K562 (cell line): ENCODE data around the gene GRIK2. TPM values are rescaled to one million over a fixed set of nuclear protein-coding genes. Genes with fewer than 3 reads are reported as not detected.

Experiments used
- ATAC-seq: fragments of 200-7000 bp; cut with Tn5 transposase; 3 replicates; pipeline ENCODE4 v1.9.1; 2020; ENCODE audit warnings: moderate library complexity
- BruUV-seq: library from RNA; stranded (reverse); fragments of 400-500 nt; replicated peaks from 2 replicates; lab custom pipeline; 2021; lab: Mats Ljungman, UMichigan
- CTCF ChIA-PET: fragments of 300-600 bp; formaldehyde crosslinking; extraction: SDS; loops from one replicate; lab custom pipeline; 2021; ENCODE audit warnings: low intra/inter-chr PET ratio; lab: Yijun Ruan, JAX
- POLR2A ChIA-PET: fragments of 300-600, 350-650 bp; sonication (Branson Sonifier 250); formaldehyde crosslinking; extraction: SDS; loops from one replicate; lab custom pipeline; 2021; ENCODE audit warnings: antibody characterized with exemption, inconsistent platforms; lab: Yijun Ruan, JAX
- DNase-seq, 4 experiments: peaks; one replicate each; pipeline versions ENCODE4 v3.0.0 to v3.0.0-alpha.2; 2011 to 2018; ENCODE audit warnings: low spot score in 3 of 4, mixed read lengths in 3 of 4; ENCODE audit errors: extremely low read depth in 1 of 4
- FAIRE-seq: peaks from 2 replicates; lab custom pipeline; 2011; peaks lifted over from hg19 to GRCh38; lab: Jason Lieb, UNC
- H2AFZ ChIP-seq: 2 replicates; pipeline ENCODE4 v1.6.0; 2011; ENCODE audit warnings: low read depth, low read length, control low read depth, inconsistent platforms
- H3K27ac ChIP-seq: fragments of 200-600 bp; 3 replicates; pipeline ENCODE4 v1.8.0; 2011; ENCODE audit warnings: low read depth, mild to moderate bottlenecking, control low read depth, inconsistent platforms, low read length, moderate library complexity, mixed read lengths; ENCODE audit errors: extremely low read depth
- H3K27me3 ChIP-seq, 2 experiments: fragments of 300-600 bp in 1 of 2; 2 replicates in 1 of 2; 3 replicates in 1 of 2; pipeline versions ENCODE4 v1.6.0 to v1.8.0; 2011; ENCODE audit warnings: inconsistent platforms in 2 of 2, low read length in 2 of 2, mild to moderate bottlenecking in 1 of 2, mixed read lengths in 1 of 2, moderate library complexity in 1 of 2; ENCODE audit not compliant: control insufficient read depth in 2 of 2, insufficient read depth in 2 of 2
- H3K36me3 ChIP-seq: fragments of 300-600 bp; 3 replicates; pipeline ENCODE4 v1.8.0; 2011; ENCODE audit warnings: mild to moderate bottlenecking, low read length, inconsistent platforms; ENCODE audit not compliant: control insufficient read depth, insufficient read depth
- H3K4me1 ChIP-seq, 2 experiments: fragments of 200-600 bp in 1 of 2; replicated peaks in 1 of 2; 2 replicates in 1 of 2; 3 replicates in 1 of 2; pipeline versions ENCODE4 v1.5.1 to v1.8.0; 2011; ENCODE audit warnings: inconsistent platforms in 2 of 2, low read length in 2 of 2, mild to moderate bottlenecking in 1 of 2, mixed read lengths in 1 of 2, moderate library complexity in 1 of 2; ENCODE audit not compliant: control insufficient read depth in 2 of 2, insufficient read depth in 2 of 2
- H3K4me2 ChIP-seq: 2 replicates; pipeline ENCODE4 v1.6.1; 2011; ENCODE audit warnings: low read length, control low read depth, inconsistent platforms, mixed read lengths; ENCODE audit not compliant: insufficient read depth
- H3K4me3 ChIP-seq: fragments of 200-600 bp; sonication (generic), shearing (Covaris generic); 2 replicates; pipeline ENCODE4 v1.5.1; 2016; ENCODE audit warnings: control low read depth, inconsistent platforms
- H3K79me2 ChIP-seq: fragments of 200-600 bp; 3 replicates; pipeline ENCODE4 v1.8.0; 2011; ENCODE audit warnings: low read length, inconsistent platforms; ENCODE audit not compliant: control insufficient read depth, insufficient read depth
- H3K9ac ChIP-seq, 2 experiments: 2 replicates each; pipeline versions ENCODE4 v1.6.0 to v1.6.1; 2011; ENCODE audit warnings: low read depth in 2 of 2, low read length in 2 of 2, control low read depth in 1 of 2, inconsistent platforms in 1 of 2, mild to moderate bottlenecking in 1 of 2, mixed read lengths in 1 of 2; ENCODE audit not compliant: insufficient read depth in 1 of 2
- H3K9me1 ChIP-seq: one replicate; pipeline ENCODE4 v1.6.0; 2011; ENCODE audit warnings: inconsistent platforms, mild to moderate bottlenecking, low read length, moderate library complexity; ENCODE audit not compliant: control insufficient read depth, insufficient read depth
- H3K9me3 ChIP-seq: replicated peaks from 2 replicates; pipeline ENCODE4 v1.5.1; 2011; ENCODE audit warnings: low read depth, low read length, inconsistent platforms; ENCODE audit not compliant: control insufficient read depth, insufficient read depth
- H4K20me1 ChIP-seq: replicated peaks from 2 replicates; pipeline ENCODE4 v1.6.1; 2011; ENCODE audit warnings: low read length, inconsistent platforms, mixed read lengths; ENCODE audit not compliant: control insufficient read depth, insufficient read depth
- ARID2 ChIP-seq: fragments of 450-650 bp; IDR thresholded peaks from 2 replicates; pipeline ENCODE4 v1.6.1; 2017; ENCODE audit warnings: antibody characterized with exemption, mild to moderate bottlenecking
- BRF1 ChIP-seq: IDR thresholded peaks from 3 replicates; pipeline ENCODE4 v1.6.1; 2011; ENCODE audit warnings: borderline replicate concordance, mild to moderate bottlenecking; ENCODE audit not compliant: insufficient read length; ENCODE audit errors: extremely low read depth
- DMBX1 ChIP-seq: fragments of 250-450 bp; sonication (Bioruptor Pico); IDR thresholded peaks from 2 replicates; pipeline ENCODE4 v1.8.0; 2022; ENCODE audit warnings: inconsistent platforms, mild to moderate bottlenecking, moderate library complexity, borderline replicate concordance
- EP400 ChIP-seq: fragments of 450-650 bp; IDR thresholded peaks from 2 replicates; pipeline ENCODE4 v1.6.1; 2017; ENCODE audit warnings: antibody characterized with exemption, mild to moderate bottlenecking, moderate library complexity
- FOXK2 ChIP-seq, 2 experiments: fragments of 450-650 bp; IDR thresholded peaks in 1 of 2; conservative IDR thresholded peaks in 1 of 2; 2 replicates each; pipeline ENCODE4 v1.6.1; 2016; ENCODE audit warnings: low read depth in 2 of 2, mild to moderate bottlenecking in 1 of 2
- GABPB1 ChIP-seq: sonication (generic); formaldehyde crosslinking; IDR thresholded peaks from 2 replicates; pipeline ENCODE4 v1.8.0; 2022; ENCODE audit warnings: mild to moderate bottlenecking, missing genetic modification reagents
- GTF2F1 ChIP-seq: IDR thresholded peaks from 2 replicates; pipeline ENCODE4 v1.6.1; 2011; ENCODE audit warnings: low read depth, low read length, improper control_type of control experiment
- HDAC8 ChIP-seq: fragments of 450-650 bp; IDR thresholded peaks from 2 replicates; pipeline ENCODE4 v1.6.1; 2016; ENCODE audit warnings: mild to moderate bottlenecking, missing genetic modification characterization, moderate library complexity, missing compliant biosample characterization
- IRF2 ChIP-seq: sonication (generic); formaldehyde crosslinking; IDR thresholded peaks from 2 replicates; pipeline ENCODE4 v1.8.1; 2022; ENCODE audit warnings: mild to moderate bottlenecking, missing genetic modification reagents
- PHB2 ChIP-seq: fragments of 450-650 bp; IDR thresholded peaks from 2 replicates; pipeline ENCODE4 v1.6.1; 2017; ENCODE audit warnings: low read depth
- POLR2A ChIP-seq: fragments of 450-650 bp; conservative IDR thresholded peaks from 2 replicates; pipeline ENCODE4 v1.6.1; 2016
- SIN3A ChIP-seq, 2 experiments: fragments of 150-350 bp in 1 of 2; IDR thresholded peaks; 2 replicates each; pipeline ENCODE4 v1.6.1; 2011 to 2016; ENCODE audit warnings: borderline replicate concordance in 2 of 2, low read depth in 2 of 2, low read length in 2 of 2, mild to moderate bottlenecking in 2 of 2, moderate library complexity in 2 of 2; ENCODE audit not compliant: control insufficient read depth in 1 of 2
- SIX5 ChIP-seq, 2 experiments: IDR thresholded peaks; 2 replicates each; pipeline ENCODE4 v1.6.1; 2011; ENCODE audit warnings: low read length in 2 of 2, borderline replicate concordance in 1 of 2, low read depth in 1 of 2, mild to moderate bottlenecking in 1 of 2, moderate library complexity in 1 of 2; ENCODE audit not compliant: insufficient read depth in 1 of 2
- TAL1 ChIP-seq: fragments of 450-650 bp; IDR thresholded peaks from 2 replicates; pipeline ENCODE4 v1.6.1; 2016; ENCODE audit warnings: mild to moderate bottlenecking
- ZFX ChIP-seq: sonication (generic); formaldehyde crosslinking; IDR thresholded peaks from 2 replicates; pipeline ENCODE4 v1.8.0; 2022; ENCODE audit warnings: mild to moderate bottlenecking, missing genetic modification reagents, moderate library complexity
- ZNF444 ChIP-seq: fragments of 250-450 bp; sonication (Bioruptor Pico); IDR thresholded peaks from 2 replicates; pipeline ENCODE4 v1.4.0; 2020; ENCODE audit warnings: mild to moderate bottlenecking, moderate library complexity
- ZNF75A ChIP-seq: fragments of 450-650 bp; formaldehyde crosslinking; IDR thresholded peaks from 2 replicates; pipeline ENCODE4 v1.4.0; 2020; ENCODE audit warnings: mild to moderate bottlenecking
- ZNF77 ChIP-seq: fragments of 250-450 bp; sonication (Bioruptor Pico); IDR thresholded peaks from 2 replicates; pipeline ENCODE4 v1.5.0; 2020
- whole genome bisulfite sequencing: fragments of 100-300 bp; shearing (Covaris generic); methylation state at CpG from one replicate; pipeline ENCODE4 v1.1.6; 2016; ENCODE audit warnings: low coverage, mixed read lengths; ENCODE audit not compliant: insufficient coverage; ENCODE audit errors: missing lambda C conversion rate; 5-methylcytosine and 5-hydroxymethylcytosine counted together
- in situ Hi-C: fragments of 300-500 bp; cut with MboI; formaldehyde crosslinking; loops from 4 replicates; pipeline ENCODE4 v1.15.0; 2018; ENCODE audit warnings: inconsistent platforms, mixed read lengths
- intact Hi-C: fragments of 100-400 bp; cut with micrococcal nuclease; formaldehyde crosslinking; loops from 2 replicates; pipeline ENCODE4 v1.14.2; 2022
- polyA plus RNA-seq, 8 experiments: library from polyadenylated mRNA; depleted of rRNA in 4 of 8; stranded (reverse) in 5 of 8; unstranded in 3 of 8; fragments of >200 nt; fragmentation: Nextera tagmentation in 2 of 8; fragmentation: Illumina TruSeq in 1 of 8; extraction: Ambion mirVana in 2 of 8; extraction: Trizol in 1 of 8; gene quantifications; 2 replicates each; pipeline versions ENCODE4 v1.2.1 to v1.2.3, GENCODE V29; 2011 to 2014; ENCODE audit warnings: inconsistent platforms in 1 of 8, missing spikeins in 1 of 8
- total RNA-seq, 7 experiments: library from RNA; depleted of rRNA in 6 of 7; stranded (reverse); fragments of >200 nt in 6 of 7; fragmentation: Illumina TruSeq in 2 of 7; extraction: Trizol in 2 of 7; gene quantifications; 2 replicates each; pipeline versions ENCODE4 v1.2.1 to v1.2.3, GENCODE V29; 2011 to 2021; ENCODE audit warnings: low replicate concordance in 1 of 7
- TF ChIP-seq, protein P1 (sequence below): fragments of 450-650 bp; formaldehyde crosslinking; IDR thresholded peaks from 2 replicates; pipeline ENCODE4 v1.4.0; 2020; ENCODE audit warnings: mild to moderate bottlenecking, mixed read lengths
- TF ChIP-seq, protein P2 (sequence below): fragments of 250-450 bp; sonication (Bioruptor Pico); IDR thresholded peaks from 2 replicates; pipeline ENCODE4 v1.5.0; 2021

The GRIK2 gene
- total and polyA plus RNA-seq, 9 of the 15 experiments (the other 6 are each of a cell fraction or from before 2014, with no cell fraction given), result not detected

DNA sequence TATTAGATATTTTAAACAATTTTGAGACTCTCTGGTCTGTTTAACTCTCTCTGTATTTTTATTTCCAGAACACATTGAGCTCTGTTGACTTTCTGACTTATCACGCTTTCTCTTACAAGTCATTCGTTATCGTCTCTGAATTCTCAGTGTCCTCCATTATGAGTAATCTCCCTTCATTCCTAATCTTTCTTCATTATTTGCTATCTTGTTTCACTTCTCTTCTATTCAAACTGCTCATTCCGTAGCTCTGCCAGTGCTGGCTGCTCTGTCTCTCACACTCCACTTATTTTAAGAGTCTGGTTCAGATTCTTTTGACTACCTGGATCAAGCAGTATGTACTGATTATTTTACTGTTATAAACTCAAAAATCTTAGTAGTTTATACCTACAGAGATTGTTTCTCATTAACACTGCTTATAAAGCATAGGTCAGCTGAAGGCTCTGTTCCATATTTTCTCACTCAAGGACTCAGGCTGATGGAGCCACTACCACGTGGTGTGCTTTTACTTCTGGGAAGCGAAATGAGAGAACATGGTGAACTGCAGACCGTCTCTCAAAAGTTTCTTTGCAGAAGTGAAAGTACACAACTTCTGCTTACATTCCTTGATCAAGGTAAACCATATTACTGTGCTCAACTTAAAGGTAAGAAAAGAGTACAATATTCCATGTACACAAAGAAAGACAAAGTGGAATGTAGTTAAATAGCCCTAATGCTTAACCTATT, 485.2 kb downstream of the GRIK2 start (continued):
- TF ChIP-seq HDAC8 (tag) (no peak), GABPB1 (CRISPR knock-in tag) (no peak), DMBX1 (no peak), ZNF444 (CRISPR knock-in tag) (no peak)
- TF ChIP-seq, protein P1, sequence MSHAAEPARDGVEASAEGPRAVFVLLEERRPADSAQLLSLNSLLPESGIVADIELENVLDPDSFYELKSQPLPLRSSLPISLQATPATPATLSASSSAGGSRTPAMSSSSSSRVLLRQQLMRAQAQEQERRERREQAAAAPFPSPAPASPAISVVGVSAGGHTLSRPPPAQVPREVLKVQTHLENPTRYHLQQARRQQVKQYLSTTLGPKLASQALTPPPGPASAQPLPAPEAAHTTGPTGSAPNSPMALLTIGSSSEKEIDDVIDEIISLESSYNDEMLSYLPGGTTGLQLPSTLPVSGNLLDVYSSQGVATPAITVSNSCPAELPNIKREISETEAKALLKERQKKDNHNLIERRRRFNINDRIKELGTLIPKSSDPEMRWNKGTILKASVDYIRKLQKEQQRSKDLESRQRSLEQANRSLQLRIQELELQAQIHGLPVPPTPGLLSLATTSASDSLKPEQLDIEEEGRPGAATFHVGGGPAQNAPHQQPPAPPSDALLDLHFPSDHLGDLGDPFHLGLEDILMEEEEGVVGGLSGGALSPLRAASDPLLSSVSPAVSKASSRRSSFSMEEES (CRISPR knock-in tag), result no peak

DNA sequence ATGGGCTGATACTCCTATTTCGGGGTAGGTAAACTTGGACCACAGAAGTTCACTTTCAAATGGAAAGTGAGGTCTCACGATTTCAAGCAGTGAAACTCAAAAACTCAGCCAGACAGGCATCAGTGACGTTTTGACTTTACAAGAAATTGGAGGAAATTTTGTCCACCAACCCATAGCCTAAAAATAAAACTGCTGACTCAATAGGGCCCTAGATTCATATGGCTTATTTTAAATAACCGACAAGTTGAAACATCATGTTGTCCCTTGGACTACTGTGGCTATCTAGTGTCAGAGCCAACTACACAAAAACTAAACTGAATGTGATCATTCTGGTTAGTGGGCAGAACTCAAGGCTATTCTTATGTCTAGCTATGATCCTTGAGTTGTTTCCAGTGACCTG, 486.3 kb downstream of the GRIK2 start:
- ChIA-PET POLR2A (no interaction called here), CTCF (no interaction called here)
- DNase-seq (no peak), FAIRE-seq (no peak), ATAC-seq (no peak)
- no peak for TF ChIP-seq GTF2F1
- no peak for TF ChIP-seq ARID2
- TF ChIP-seq SIN3A (IDR thresholded peaks at IDR 0.05; ENCODE audit: borderline replicate concordance in 2 of 2, control insufficient read depth in 1 of 2, low read depth in 2 of 2, low read length in 2 of 2), result no peak
- TF ChIP-seq FOXK2 (conservative IDR thresholded peaks at IDR 0.05 in 1 of 2, IDR thresholded peaks at IDR 0.05 in 1 of 2; ENCODE audit: low read depth in 2 of 2), result no peak
- no peak for TF ChIP-seq BRF1
- no peak for TF ChIP-seq EP400
- no peak for TF ChIP-seq ZNF77 (CRISPR knock-in tag)
- no peak for TF ChIP-seq ZNF75A (CRISPR knock-in tag)
- TF ChIP-seq PHB2, result no peak
- TF ChIP-seq, protein P2, sequence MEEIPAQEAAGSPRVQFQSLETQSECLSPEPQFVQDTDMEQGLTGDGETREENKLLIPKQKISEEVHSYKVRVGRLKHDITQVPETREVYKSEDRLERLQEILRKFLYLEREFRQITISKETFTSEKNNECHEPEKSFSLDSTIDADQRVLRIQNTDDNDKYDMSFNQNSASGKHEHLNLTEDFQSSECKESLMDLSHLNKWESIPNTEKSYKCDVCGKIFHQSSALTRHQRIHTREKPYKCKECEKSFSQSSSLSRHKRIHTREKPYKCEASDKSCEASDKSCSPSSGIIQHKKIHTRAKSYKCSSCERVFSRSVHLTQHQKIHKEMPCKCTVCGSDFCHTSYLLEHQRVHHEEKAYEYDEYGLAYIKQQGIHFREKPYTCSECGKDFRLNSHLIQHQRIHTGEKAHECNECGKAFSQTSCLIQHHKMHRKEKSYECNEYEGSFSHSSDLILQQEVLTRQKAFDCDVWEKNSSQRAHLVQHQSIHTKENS, result no peak
- TF ChIP-seq ZFX (CRISPR knock-in tag), result no peak
- TF ChIP-seq SIX5 (IDR thresholded peaks at IDR 0.05; ENCODE audit: borderline replicate concordance in 1 of 2, insufficient read depth in 1 of 2, low read depth in 1 of 2, low read length in 2 of 2), result no peak
- TF ChIP-seq POLR2A, result no peak
- no peak for TF ChIP-seq TAL1
- no peak for TF ChIP-seq IRF2 (CRISPR knock-in tag)
- no peak overlapping the region for H2AFZ ChIP-seq
- no peaks in the 10 kb centered on the region for H3K4me1 ChIP-seq
- WGBS, result 2% methylated on average over 4 of the region's 4 CpGs
- no peaks in the 10 kb centered on the region for H3K79me2 ChIP-seq
- H3K4me3 ChIP-seq, result no peak overlapping the region
- H3K27me3 ChIP-seq, result no peaks in the 10 kb centered on the region
- H3K36me3 ChIP-seq, result no peaks in the 10 kb centered on the region
- H4K20me1 ChIP-seq, result no peaks in the 10 kb centered on the region
- intact Hi-C loops (no loop called here), in situ Hi-C loops (no loop called here)
- no peaks in the 10 kb centered on the region; the same call in 1 of the 2 replicates for H3K9me3 ChIP-seq
- H3K9me1 ChIP-seq, result no peaks in the 10 kb centered on the region
- H3K27ac ChIP-seq, result no peak overlapping the region
- H3K9ac ChIP-seq, result no peak overlapping the region
- no TSS peak for BruUV-seq
- no peak overlapping the region for H3K4me2 ChIP-seq
